ENCODE results near the gene MARK4.
"Not testable (repeated sequence)": the region's sequence is repeated elsewhere in the genome, so short reads cannot be mapped to it uniquely, and the experiment has no call there.

Gene MARK4

GRCh38 chr19:45250832-45251451, at the start of gene MARK4:
Gene MARK4 (plus strand): TSS chr19:45251271. CDS start chr19:45251589, 318 bp downstream.
- DNase-seq = peak; percentile 67

DNA sequence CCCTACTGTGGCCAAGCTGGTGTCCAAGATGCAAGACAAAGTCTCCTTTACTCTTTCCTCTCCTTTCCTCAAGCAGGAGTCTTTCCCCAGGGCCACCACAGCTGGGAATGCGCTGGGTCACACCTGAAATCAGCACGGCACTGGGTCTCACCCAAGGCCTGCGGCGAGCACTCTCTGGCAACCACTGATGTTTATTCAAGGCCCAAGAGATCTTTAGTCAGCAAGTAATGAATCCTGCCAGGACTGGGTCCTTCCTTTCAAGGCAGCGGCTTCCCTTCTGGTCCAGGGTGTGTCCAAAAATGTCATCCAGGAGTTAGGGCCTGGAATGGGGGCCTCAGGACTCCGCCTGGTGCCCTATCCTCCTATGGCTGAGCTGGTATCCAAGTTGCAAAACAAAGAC, 48.4 kb upstream of the MARK4 start:
- no peak for DNase-seq

GRCh38 chr19:45205810-45206209, 45.3 kb upstream of the MARK4 start:
- no peak for DNase-seq

- no peak for DNase-seq
Measured at GRCh38 chr19:45206328-45206727, 44.7 kb upstream of the MARK4 start.

DNA sequence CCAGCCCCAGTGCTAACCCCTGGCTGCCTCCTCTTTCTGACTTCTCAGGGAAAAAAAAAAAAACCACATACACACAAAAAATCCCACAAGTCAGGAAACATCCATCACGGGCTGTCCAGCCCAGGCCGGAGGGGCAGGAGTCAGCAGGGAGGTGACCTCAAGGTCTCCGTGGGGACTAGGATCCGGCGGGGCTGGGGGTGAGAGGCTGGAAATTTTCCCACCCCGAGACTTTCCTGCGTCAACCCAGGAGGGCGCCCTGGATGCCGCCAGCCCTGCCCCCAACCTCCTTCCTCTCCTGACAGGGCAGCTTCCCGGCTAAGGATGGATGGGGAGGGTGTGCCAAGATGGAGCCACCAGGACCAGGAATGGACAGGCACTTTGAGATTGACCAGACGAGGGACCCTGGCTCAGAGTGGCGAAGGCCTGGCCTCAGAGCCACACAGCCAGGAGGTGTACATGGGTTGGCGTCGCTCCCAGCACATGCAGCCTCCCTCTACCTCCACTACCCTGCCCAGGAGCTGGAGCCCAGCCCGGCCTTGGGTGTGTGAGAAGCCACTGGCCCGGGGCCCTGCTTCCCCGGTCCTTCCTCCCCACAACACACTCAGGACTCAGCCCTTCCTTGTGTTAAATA, 39.2 kb upstream of the MARK4 start:
- no peak for DNase-seq

- DNase-seq = no peak
Measured at GRCh38 chr19:45213031-45213430, 38.0 kb upstream of the MARK4 start.

GRCh38 chr19:45215391-45216191, 35.5 kb upstream of the MARK4 start:
- DNase-seq = no peak

DNA sequence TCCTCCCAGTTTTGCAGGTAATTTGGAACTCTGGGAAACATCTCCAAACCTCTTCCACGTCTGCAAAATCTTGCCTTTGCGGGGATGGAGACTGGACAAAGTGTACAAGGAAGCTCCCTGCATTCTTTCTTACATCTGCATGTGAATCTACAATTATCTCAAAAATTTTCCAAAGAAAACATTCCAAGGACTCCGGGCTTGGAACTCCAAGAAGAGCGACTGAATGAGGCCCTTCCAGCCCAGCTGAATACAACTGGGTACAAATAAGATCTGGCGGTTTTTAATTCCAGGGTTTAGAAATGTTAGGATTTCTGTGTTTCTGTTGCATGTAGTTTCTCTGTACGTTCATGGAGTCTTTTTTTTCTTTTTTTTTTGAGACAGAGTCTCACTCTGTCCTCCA, 34.4 kb upstream of the MARK4 start:
- no peak for DNase-seq

GRCh38 chr19:45217193-45217956, 33.7 kb upstream of the MARK4 start:
- DNase-seq = no peak

- DNase-seq = no peak
Measured at GRCh38 chr19:45217957-45218334, 33.1 kb upstream of the MARK4 start.

- DNase-seq = no peak
Measured at GRCh38 chr19:45218426-45218825, 32.6 kb upstream of the MARK4 start.

GRCh38 chr19:45218911-45219743, 31.9 kb upstream of the MARK4 start:
- DNase-seq = no peak

- no peak for DNase-seq
Measured at GRCh38 chr19:45222724-45223123, 28.3 kb upstream of the MARK4 start.

DNA sequence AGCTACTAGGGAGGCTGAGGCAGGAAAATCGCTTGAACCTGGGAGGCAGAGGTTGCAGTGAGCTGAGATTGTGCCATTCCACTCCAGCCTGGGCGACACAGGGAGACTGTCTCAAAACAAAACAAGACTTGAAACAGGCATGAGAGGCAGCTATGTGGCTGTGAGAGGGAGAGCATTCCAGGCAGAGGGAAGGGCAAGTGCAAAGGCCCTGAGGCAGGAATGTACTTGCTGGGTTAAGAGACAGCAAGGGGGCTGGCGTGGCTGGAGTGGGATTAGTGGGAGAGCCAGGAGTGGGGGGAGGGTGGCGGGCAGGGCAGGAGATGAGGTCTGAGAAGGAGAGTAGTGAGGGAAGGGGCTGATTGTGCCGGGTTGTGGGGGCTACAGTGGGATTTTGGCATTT, 27.2 kb upstream of the MARK4 start:
- no peak for DNase-seq

GRCh38 chr19:45224645-45225044, 26.4 kb upstream of the MARK4 start:
- no peak for DNase-seq

DNA sequence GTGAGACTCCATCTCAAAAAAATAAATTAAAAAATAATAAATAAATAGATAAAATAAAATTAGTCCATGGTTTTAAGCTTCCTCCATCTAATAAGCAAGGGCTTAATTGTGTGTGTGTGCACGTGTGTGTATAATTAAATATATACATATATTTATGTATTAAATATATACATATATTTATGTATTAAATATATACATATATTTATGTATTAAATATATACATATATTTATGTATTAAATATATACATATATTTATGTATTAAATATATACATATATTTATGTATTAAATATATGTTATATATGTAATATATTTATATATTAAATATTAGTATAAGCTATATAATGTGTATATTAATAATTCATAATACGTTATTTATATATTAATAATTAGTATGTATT, 22.0 kb upstream of the MARK4 start:
- DNase-seq = not testable (repeated sequence)

DNA sequence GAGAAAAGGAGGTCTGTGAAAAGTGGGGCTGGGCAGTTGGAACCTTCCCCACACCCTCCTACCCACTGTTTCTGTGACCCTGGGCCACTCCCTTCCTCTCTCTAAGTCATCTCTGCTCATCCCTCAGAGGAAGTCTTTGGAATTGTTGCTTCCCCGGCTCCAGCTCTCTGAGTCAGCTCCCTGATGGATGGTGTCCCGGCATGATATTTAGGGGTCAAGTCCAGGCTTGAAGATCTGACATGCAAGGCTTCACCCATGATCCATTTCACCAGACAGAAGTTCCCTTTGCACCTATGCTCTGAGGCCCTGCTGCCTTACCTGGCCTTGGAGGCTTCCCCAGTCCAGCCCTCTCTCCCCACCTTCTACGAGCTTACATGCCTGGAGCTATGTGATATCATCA, 19.2 kb upstream of the MARK4 start:
- DNase-seq = no peak

GRCh38 chr19:45234089-45234869, 16.8 kb upstream of the MARK4 start:
- no peak for DNase-seq

DNA sequence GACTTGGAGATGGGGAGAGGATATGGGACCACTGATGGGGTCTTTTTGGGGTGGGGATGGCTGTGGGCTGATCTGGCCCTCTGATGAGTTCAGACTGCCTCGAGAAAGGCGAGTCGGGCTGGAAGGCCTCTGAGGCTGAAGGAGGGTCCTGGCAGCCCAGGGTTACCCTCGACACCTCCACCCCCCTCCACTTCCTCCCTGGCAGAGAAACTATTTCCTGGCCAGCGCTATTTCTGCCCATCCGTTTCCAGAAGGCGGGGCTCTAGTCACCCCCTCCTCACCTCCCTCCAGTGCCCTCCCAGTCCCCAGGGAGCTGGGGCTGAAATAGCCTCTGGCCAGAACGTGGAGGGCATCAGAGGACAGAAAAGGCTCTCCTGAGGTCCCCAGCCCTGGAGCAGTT, 15.6 kb upstream of the MARK4 start:
- DNase-seq = no peak

DNA sequence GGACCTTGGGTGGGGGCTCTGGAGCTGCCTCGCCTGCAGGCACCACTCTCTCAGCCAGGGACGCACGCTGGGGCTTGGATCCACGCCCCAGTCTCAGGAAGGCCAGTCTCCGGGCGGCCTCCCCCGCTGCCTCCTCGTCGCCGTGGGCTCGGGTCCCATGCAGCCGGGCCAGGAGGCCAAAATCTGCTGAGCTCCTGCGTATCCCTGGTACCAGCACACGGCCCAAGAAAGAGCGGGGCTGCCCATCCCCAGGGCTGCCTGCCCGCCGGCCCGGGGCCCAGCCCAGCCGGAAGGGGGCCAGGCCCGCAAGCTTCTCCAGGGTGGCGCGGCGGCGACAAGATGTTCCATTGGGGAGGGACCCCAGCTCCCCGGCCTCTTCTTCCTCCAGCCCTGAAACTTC, 12.5 kb upstream of the MARK4 start:
- no peak for DNase-seq

GRCh38 chr19:45243144-45243732, 7.8 kb upstream of the MARK4 start:
- DNase-seq = no peak

Measured in CD4-positive, alpha-beta T cell treated with Interleukin-21 for 1 hour (primary cell).